ENCODE measurements around the gene CCT2. TPM values are rescaled to one million over a fixed set of nuclear protein-coding genes. Genes with fewer than 3 reads are reported as not detected.

CCT2 gene
- total and polyA plus RNA-seq, 2 of the 4 experiments (the other 2 are of a cell fraction): 194 to 651 TPM

- no peak overlapping the region for H2AFZ ChIP-seq (replicated peaks; ENCODE audit: low read length, poor library complexity)
- H3K27me3 ChIP-seq (ENCODE audit: control insufficient read depth, insufficient read depth, low read length): no peaks in the 10 kb centered on the region
- H3K56ac ChIP-seq (ENCODE audit: extremely low read depth, insufficient read depth, low read length): no peak overlapping the region
- H2AK9ac ChIP-seq (replicated peaks; ENCODE audit: low read depth, low read length, poor library complexity): no peak overlapping the region
- no peak overlapping the region for H4K91ac ChIP-seq (ENCODE audit: insufficient read depth, low read depth, low read length)
- no peak overlapping the region for H2BK20ac ChIP-seq (ENCODE audit: low read depth, low read length)
- H3K4me1 ChIP-seq (ENCODE audit: control insufficient read depth, insufficient read depth, low read length): peaks cover 4% of the 10 kb centered on the region; the same call in 1 of the 2 replicates
- POLR2A ChIA-PET (ENCODE audit: unreplicated experiment): interaction anchor here (0.6 kb wide), 1 partner anchor 52 kb away, joined by 5 read pairs; no protein-coding TSS in a partner anchor
- no peak overlapping the region for H3K4me2 ChIP-seq (ENCODE audit: low read depth, low read length)
- no peak overlapping the region for H3K14ac ChIP-seq (replicated peaks; ENCODE audit: low read depth, low read length)
- in situ Hi-C loops (cut with MboI; ENCODE audit: low sequenced_read_pairs): loop anchor here (5.0 to 10.0 kb wide), 2 partner anchors 96 to 183 kb away; partner anchors contain the start of gene FRS2
- CTCF ChIA-PET: interaction anchor here (0.5 to 2.0 kb wide), 15 partner anchors 8 to 183 kb away, joined by 3 to 8 read pairs (median 4); partner anchors contain the start of genes CCT2 and FRS2
- H3K27ac ChIP-seq (ENCODE audit: insufficient read depth, low read length): no peak overlapping the region
- dilution Hi-C loops (cut with HindIII; ENCODE audit: low sequenced_read_pairs, unreplicated experiment): no loop called here
- H3K9me1 ChIP-seq (ENCODE audit: insufficient read depth, low read length): peaks cover 2% of the 10 kb centered on the region
- BruUV-seq (replicated peaks): no TSS peak
- H2BK120ac ChIP-seq (ENCODE audit: low read depth, low read length): no peak overlapping the region
- no peak overlapping the region for H3K9ac ChIP-seq (ENCODE audit: low read depth, low read length)
- no peak overlapping the region for H4K5ac ChIP-seq (ENCODE audit: low read depth, low read length)
- H3K9me3 ChIP-seq (ENCODE audit: control insufficient read depth, insufficient read depth, low read length): no peaks in the 10 kb centered on the region
- H3K18ac ChIP-seq (ENCODE audit: low read depth, low read length): no peak overlapping the region
- no peak overlapping the region for H2BK5ac ChIP-seq (ENCODE audit: low read depth, low read length, poor library complexity, severe bottlenecking)
- H2AK5ac ChIP-seq (ENCODE audit: low read depth, low read length): no peak overlapping the region
- no peak overlapping the region for H3K4ac ChIP-seq (ENCODE audit: low read depth, low read length)
- H4K8ac ChIP-seq (ENCODE audit: low read depth in 2 of 2, low read length in 2 of 2): no peak overlapping the region
- peaks cover 26 to 42% of the 10 kb centered on the region in 2 experiments for H3K79me1 ChIP-seq (ENCODE audit: low read depth in 1 of 2, low read length in 2 of 2)
- DNase-seq (peak; percentile 69), ATAC-seq (ENCODE audit: low read depth) (peak; percentile 74; the same call in 1 of the 2 replicates)
- H2BK15ac ChIP-seq (ENCODE audit: low read depth, low read length): no peak overlapping the region
- peaks cover 30% of the 10 kb centered on the region for H3K36me3 ChIP-seq (ENCODE audit: control insufficient read depth, insufficient read depth, low read length)
- H3K4me3 ChIP-seq (ENCODE audit: insufficient read depth, low read depth, low read length): no peak overlapping the region
- intact Hi-C loops (cut with micrococcal nuclease): loop anchor here (1.0 to 10.0 kb wide), 4 partner anchors 100 to 416 kb away; partner anchors contain the start of gene FRS2
- no CpG with 5 or more reads among the region's 6 CpGs for WGBS, 2 experiments (ENCODE audit: extremely low coverage in 2 of 2, insufficient read length in 1 of 2)
- peaks cover 3% of the 10 kb centered on the region; the same call in 1 of the 2 replicates for H4K20me1 ChIP-seq (ENCODE audit: insufficient read depth, low read length)
- no peak overlapping the region for H3K23ac ChIP-seq (ENCODE audit: low read depth, low read length)
- TF ChIP-seq NFE2L2 (IDR thresholded peaks at IDR 0.05; ENCODE audit: low read depth, low read length) (no peak), MAZ (IDR thresholded peaks at IDR 0.05; ENCODE audit: borderline replicate concordance, low read depth, low read length) (no peak), MAFK (IDR thresholded peaks at IDR 0.05; ENCODE audit: low read depth, low read length) (peak; percentile 59), MXI1 (IDR thresholded peaks at IDR 0.05; ENCODE audit: borderline replicate concordance, low read depth, low read length) (no peak), SMC3 (IDR thresholded peaks at IDR 0.05; ENCODE audit: low read depth, low read length) (peak; percentile 93), RAD21 (IDR thresholded peaks at IDR 0.05; ENCODE audit: low read length) (peak; percentile 82), CTCF (conservative IDR thresholded peaks at IDR 0.05; ENCODE audit: low read depth, low read length) (peak; percentile 77), CEBPB (IDR thresholded peaks at IDR 0.05; ENCODE audit: low read depth, low read length) (no peak), ELK1 (IDR thresholded peaks at IDR 0.05; ENCODE audit: borderline replicate concordance, low read depth, low read length) (no peak), USF2 (IDR thresholded peaks at IDR 0.05; ENCODE audit: low read depth, low read length) (no peak), RCOR1 (IDR thresholded peaks at IDR 0.05; ENCODE audit: insufficient replicate concordance, low read length) (no peak), BHLHE40 (IDR thresholded peaks at IDR 0.05; ENCODE audit: low read depth, low read length) (no peak), FOS (IDR thresholded peaks at IDR 0.05; ENCODE audit: low read depth, low read length) (no peak)
These were observed 14.5 kb upstream of the CCT2 start for GRCh38 chr12:69570545-69571399.
